HCT116 (cell line): ENCODE data around the gene GRIK1. TPM values are rescaled to one million over a fixed set of nuclear protein-coding genes. Genes with fewer than 3 reads are reported as not detected.

ENCODE experiments used
- ATAC-seq: fragments of 200-7000 bp; cut with Tn5 transposase; 2 replicates; pipeline ENCODE4 v1.9.1; 2020; ENCODE audit warnings: mild to moderate bottlenecking, moderate library complexity
- BruUV-seq: library from RNA; stranded (reverse); fragments of 400-500 nt; replicated peaks from 2 replicates; lab custom pipeline; 2021; lab: Mats Ljungman, UMichigan
- CTCF ChIA-PET: fragments of 300-600 bp; sonication (Branson Sonifier 250); formaldehyde crosslinking; loops from one replicate; lab custom pipeline; 2021; ENCODE audit warnings: antibody characterized with exemption; lab: Charles Lee
- POLR2A ChIA-PET: fragments of 300-600, 350-600 bp; sonication (Branson Sonifier 250); formaldehyde crosslinking; loops from one replicate; lab custom pipeline; 2021; ENCODE audit warnings: antibody characterized with exemption; lab: Charles Lee
- RAD21 ChIA-PET, 2 experiments: fragments of 300-600 bp; sonication (Branson Sonifier 250); formaldehyde crosslinking; loops; one replicate each; lab custom pipeline; 2023; ENCODE audit warnings: low total read pairs in 2 of 2; ENCODE audit not compliant: uncharacterized antibody in 2 of 2, unreplicated experiment in 2 of 2, low non-redundant PET in 1 of 2; lab: Charles Lee
- DNase-seq: peaks from one replicate; pipeline ENCODE4 v3.0.0-alpha.2; 2010; ENCODE audit warnings: low read depth, low spot score
- H2AFZ ChIP-seq: fragments of 200-600 bp; shearing (Covaris generic), sonication (generic); 2 replicates; pipeline ENCODE4 v1.6.1; 2017; ENCODE audit warnings: low read depth, mixed run types, mixed read lengths, antibody characterized with exemption, low read length; ENCODE audit not compliant: poor library complexity, severe bottlenecking
- H3K27ac ChIP-seq: 2 replicates; pipeline ENCODE4 v1.5.1; 2012; ENCODE audit warnings: low read depth, low read length
- H3K27me3 ChIP-seq: fragments of 200-600 bp; sonication (generic); 2 replicates; pipeline ENCODE4 v1.6.1; 2016; ENCODE audit warnings: mixed run types, low read length, mixed read lengths; ENCODE audit not compliant: insufficient read depth
- H3K36me3 ChIP-seq, 2 experiments: fragments of 200-500 bp in 1 of 2; fragments of 200-600 bp in 1 of 2; sonication (Bioruptor generic) in 1 of 2; sonication (generic) in 1 of 2; 2 replicates each; pipeline versions ENCODE4 v1.5.1 to v1.6.1; 2014 to 2016; ENCODE audit warnings: low read length in 2 of 2, inconsistent platforms in 1 of 2, mixed read lengths in 1 of 2, mixed run types in 1 of 2; ENCODE audit not compliant: insufficient read depth in 2 of 2, control insufficient read depth in 1 of 2
- H3K4me1 ChIP-seq, 2 experiments: fragments of 200-600 bp in 1 of 2; sonication (generic) in 1 of 2; 2 replicates each; pipeline versions ENCODE4 v1.5.1 to v1.6.1; 2012 to 2017; ENCODE audit warnings: low read length in 2 of 2, inconsistent platforms in 1 of 2, mild to moderate bottlenecking in 1 of 2, mixed read lengths in 1 of 2, mixed run types in 1 of 2, moderate library complexity in 1 of 2; ENCODE audit not compliant: insufficient read depth in 2 of 2, control insufficient read depth in 1 of 2
- H3K4me2 ChIP-seq: fragments of 200-600 bp; sonication (generic); 2 replicates; pipeline ENCODE4 v1.6.1; 2017; ENCODE audit warnings: mixed run types, low read length, mixed read lengths
- H3K4me3 ChIP-seq, 2 experiments: fragments of 200-600 bp in 1 of 2; sonication (generic) in 1 of 2; replicated peaks in 1 of 2; 2 replicates each; pipeline ENCODE4 v1.5.1; 2011 to 2016; ENCODE audit warnings: low read length in 2 of 2, control low read depth in 1 of 2, low read depth in 1 of 2, mild to moderate bottlenecking in 1 of 2, mixed read lengths in 1 of 2, mixed run types in 1 of 2
- H3K79me2 ChIP-seq: fragments of 200-600 bp; sonication (generic); 2 replicates; pipeline ENCODE4 v1.6.1; 2017; ENCODE audit warnings: mild to moderate bottlenecking, mixed run types, low read length, moderate library complexity, mixed read lengths; ENCODE audit not compliant: insufficient read depth
- H3K9ac ChIP-seq: fragments of 200-600 bp; sonication (generic); 2 replicates; pipeline ENCODE4 v1.6.1; 2016; ENCODE audit warnings: low read length, mixed read lengths
- H3K9me2 ChIP-seq: fragments of 200-600 bp; sonication (generic), shearing (Covaris generic); 2 replicates; pipeline ENCODE4 v1.6.1; 2017; ENCODE audit warnings: mixed run types, mild to moderate bottlenecking, moderate library complexity; ENCODE audit not compliant: insufficient read depth
- H3K9me3 ChIP-seq, 2 experiments: fragments of 200-500 bp in 1 of 2; fragments of 200-600 bp in 1 of 2; sonication (Bioruptor generic) in 1 of 2; sonication (generic) in 1 of 2; 2 replicates each; pipeline ENCODE4 v1.6.1; 2014 to 2017; ENCODE audit warnings: low read length in 2 of 2, mixed read lengths in 2 of 2, inconsistent platforms in 1 of 2, low read depth in 1 of 2, mild to moderate bottlenecking in 1 of 2, mixed run types in 1 of 2, moderate library complexity in 1 of 2; ENCODE audit not compliant: control insufficient read depth in 1 of 2, insufficient read depth in 1 of 2
- H4K20me1 ChIP-seq: fragments of 200-600 bp; sonication (generic), shearing (Covaris generic); 2 replicates; pipeline ENCODE4 v1.6.1; 2017; ENCODE audit warnings: mixed run types, mild to moderate bottlenecking, moderate library complexity; ENCODE audit not compliant: insufficient read depth
- ATF3 ChIP-seq: IDR thresholded peaks from 2 replicates; pipeline ENCODE4 v1.6.1; 2012
- CBX3 ChIP-seq: IDR thresholded peaks from 2 replicates; pipeline ENCODE4 v1.6.1; 2012; ENCODE audit warnings: low read depth
- POLR2A ChIP-seq: IDR thresholded peaks from 2 replicates; pipeline ENCODE4 v1.7.0; 2011; ENCODE audit warnings: borderline replicate concordance; ENCODE audit not compliant: insufficient read depth, insufficient read length; ENCODE audit errors: extremely low read depth
- POLR2AphosphoS5 ChIP-seq: IDR thresholded peaks from 2 replicates; pipeline ENCODE4 v1.6.1; 2011; ENCODE audit warnings: mild to moderate bottlenecking, low read depth, low read length, moderate library complexity
- RAD21 ChIP-seq: IDR thresholded peaks from 2 replicates; pipeline ENCODE4 v1.6.1; 2012; ENCODE audit warnings: low read depth, mild to moderate bottlenecking
- SRF ChIP-seq: IDR thresholded peaks from 2 replicates; pipeline ENCODE4 v1.6.1; 2012; ENCODE audit warnings: low read depth
- TCF7L2 ChIP-seq: IDR thresholded peaks from 2 replicates; pipeline ENCODE4 v1.7.0; 2011; ENCODE audit warnings: borderline replicate concordance, inconsistent platforms; ENCODE audit not compliant: insufficient read depth, insufficient read length; ENCODE audit errors: extremely low read depth
- ZBTB33 ChIP-seq: IDR thresholded peaks from 2 replicates; pipeline ENCODE4 v1.6.1; 2011; ENCODE audit warnings: mild to moderate bottlenecking, low read length, moderate library complexity; ENCODE audit not compliant: insufficient replicate concordance; ENCODE audit errors: extremely low read depth
- intact Hi-C: fragments of 100-400 bp; cut with micrococcal nuclease; formaldehyde crosslinking; loops from 2 replicates; pipeline ENCODE4 v1.10.0; 2022
- total RNA-seq: library from RNA; stranded (reverse); gene quantifications from one replicate; pipeline ENCODE4 v1.2.1, GENCODE V29; 2021; ENCODE audit not compliant: unreplicated experiment

The GRIK1 gene
- total RNA-seq, 1 experiment from 2014 or later, result not detected

GRCh38 chr21:29826386-29826785 lies 113.4 kb downstream of the GRIK1 start:
- TF ChIP-seq CBX3 (no peak), SRF (no peak), ZBTB33 (no peak)
- TF ChIP-seq, all 23 proteins: peak for 0
- Histone ChIP-seq H3K9me3 (peaks cover 6 to 14% of the 10 kb centered on the region in 2 experiments; a peak in 2 of 4 replicates), H3K27me3 (no peaks in the 10 kb centered on the region), H3K4me2 (no peak overlapping the region), H2AFZ (no peak overlapping the region), H4K20me1 (no peaks in the 10 kb centered on the region), H3K4me3 (no peak overlapping the region), H3K9me2 (no peaks in the 10 kb centered on the region), H3K4me1 (no peaks in the 10 kb centered on the region), H3K79me2 (no peaks in the 10 kb centered on the region), H3K9ac (no peak overlapping the region), H3K36me3 (no peaks in the 10 kb centered on the region), H3K27ac (no peak overlapping the region)
- CTCF ChIA-PET, result no interaction called here
- POLR2A ChIA-PET, result no interaction called here
- no peak for ATAC-seq
- RAD21 ChIA-PET, result no interaction called here
- intact Hi-C loops, result no loop called here
- DNase-seq, result no peak
- no TSS peak for BruUV-seq

GRCh38 chr21:29825936-29826335 lies 113.9 kb downstream of the GRIK1 start:
- Histone ChIP-seq H3K27ac (no peak overlapping the region), H3K9me2 (no peaks in the 10 kb centered on the region), H3K9ac (no peak overlapping the region)
- no TSS peak for BruUV-seq
- ATAC-seq, result no peak
- POLR2A ChIA-PET, result no interaction called here
- TF ChIP-seq RAD21 (no peak), TCF7L2 (no peak), POLR2AphosphoS5 (no peak), POLR2A (no peak), ATF3 (no peak)
- TF ChIP-seq, all 23 proteins: peak for 0
- Histone ChIP-seq H3K79me2 (no peaks in the 10 kb centered on the region), H3K4me2 (no peak overlapping the region), H4K20me1 (no peaks in the 10 kb centered on the region), H3K9me3 (peaks cover 10 to 14% of the 10 kb centered on the region in 2 experiments; a peak in 2 of 4 replicates), H3K27me3 (no peaks in the 10 kb centered on the region), H2AFZ (no peak overlapping the region), H3K4me3 (no peak overlapping the region), H3K4me1 (no peaks in the 10 kb centered on the region), H3K36me3 (no peaks in the 10 kb centered on the region)
- RAD21 ChIA-PET, result no interaction called here
- DNase-seq, result no peak
- CTCF ChIA-PET, result no interaction called here
- intact Hi-C loops, result no loop called here
